Activated T-cell treated with anti-CD3 and anti-CD28 coated beads for 48 hours (primary cell): Measurements from ENCODE around the gene STING1.
A peak's percentile ranks its signal among the peaks of the same experiment; 100 is the strongest.

Experiments
- DNase-seq: peaks from one replicate; pipeline ENCODE4 v3.0.0-alpha.2; 2020; ENCODE audit warnings: low read depth

Gene STING1

DNA sequence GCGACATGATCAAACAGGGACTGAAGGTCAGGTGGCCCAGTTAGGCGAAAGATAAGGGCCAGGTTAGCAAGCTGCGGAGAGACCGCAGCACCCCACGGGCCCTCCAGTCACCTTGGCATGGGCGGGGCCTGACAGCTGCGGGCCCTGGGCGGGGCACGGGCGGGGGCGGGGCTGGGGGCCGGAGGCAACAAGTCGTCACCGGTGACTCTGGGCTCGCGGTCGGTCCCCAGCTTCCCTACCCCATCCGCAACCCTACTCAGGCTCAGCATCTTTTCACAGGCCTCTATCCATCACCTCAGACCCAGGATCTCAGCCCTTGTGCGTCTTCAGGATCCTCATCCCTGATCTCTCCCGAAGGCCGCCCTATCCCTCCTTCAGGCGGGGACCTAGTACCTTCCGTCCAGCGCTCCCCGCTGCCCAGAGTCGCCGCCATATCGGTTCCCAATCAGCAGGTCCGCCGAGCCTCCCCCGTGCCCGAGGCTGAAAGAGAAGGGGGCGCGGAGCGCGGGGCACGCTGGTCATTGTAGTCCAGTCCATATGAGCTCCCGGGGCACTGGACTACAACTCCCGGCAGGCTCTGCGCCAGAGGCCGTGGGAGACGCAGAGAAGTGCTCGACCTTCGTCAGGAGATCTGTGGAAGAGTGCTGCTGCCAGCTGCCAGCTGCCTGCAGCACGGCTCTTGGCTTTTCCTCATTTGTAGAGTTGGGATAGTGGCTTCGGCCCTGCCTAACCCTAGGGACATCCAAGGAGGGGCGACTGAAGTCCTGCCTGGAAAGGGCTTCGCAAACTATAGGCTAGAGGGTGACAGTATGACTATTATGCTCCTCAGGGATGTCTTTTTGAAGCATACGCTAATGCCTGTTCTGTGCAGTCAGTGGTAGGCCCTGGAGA is 43.3 kb downstream of the STING1 start, which contains the start of gene DNAJC18:
TSS of gene DNAJC18 (minus strand) at position 513 of the 891 bp plus-strand sequence. CDS start at position 433, 80 bp downstream.
- peak; percentile 90 for DNase-seq

DNA sequence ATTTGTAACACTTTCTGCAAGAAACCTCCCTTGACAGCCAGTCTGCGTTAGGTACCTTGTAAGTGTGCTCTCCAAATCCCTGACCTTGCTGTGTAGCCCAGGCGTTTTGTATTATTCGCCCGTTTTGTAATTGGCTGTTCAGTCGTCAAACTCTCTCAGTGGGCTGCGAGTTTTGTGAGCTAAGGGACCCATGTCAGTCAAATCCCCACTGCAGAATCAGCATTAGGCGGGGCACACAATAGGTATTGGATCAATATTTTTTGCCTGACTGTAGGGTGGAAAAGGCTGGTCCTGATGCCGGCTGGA is 43.9 kb downstream of the STING1 start:
- no peak for DNase-seq

DNA sequence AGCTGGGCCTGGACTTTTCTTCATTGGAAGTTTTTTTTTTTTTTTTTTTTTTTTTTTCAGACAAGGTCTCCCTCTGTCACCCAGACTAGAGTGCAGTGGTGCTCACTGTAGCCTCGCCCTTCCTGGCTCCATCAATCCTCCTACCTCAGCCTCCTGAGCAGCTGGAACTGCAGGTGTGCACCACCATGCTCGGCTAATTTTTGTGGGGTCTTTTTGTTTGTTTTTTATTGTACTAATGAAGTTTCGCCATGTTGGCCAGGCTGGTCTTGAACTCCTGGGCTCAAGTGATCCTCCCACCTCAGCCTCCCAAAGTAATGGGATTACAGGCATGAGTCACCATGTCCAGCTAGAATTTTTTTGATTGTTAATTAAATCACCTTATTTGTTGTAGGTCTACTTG is 46.9 kb downstream of the STING1 start:
- DNase-seq = no peak

DNA sequence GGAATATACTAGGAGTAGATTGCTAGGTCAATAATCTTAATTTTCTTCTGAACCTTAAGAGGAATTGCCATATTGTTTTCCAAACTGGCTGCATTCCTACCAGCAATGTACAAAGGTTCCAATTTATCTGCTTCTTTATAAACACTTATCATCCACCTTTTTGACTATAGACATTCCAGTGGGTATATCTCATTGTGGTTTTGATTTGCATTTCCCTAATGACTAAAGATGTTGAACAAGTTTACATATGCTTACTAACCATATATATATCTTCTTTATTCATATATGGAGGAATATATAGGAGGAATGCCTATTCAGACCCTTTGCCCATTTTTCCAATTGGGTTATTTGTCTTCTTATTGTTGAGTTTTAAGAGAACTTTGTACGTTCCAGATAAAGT is 50.9 kb downstream of the STING1 start:
- no peak for DNase-seq

DNA sequence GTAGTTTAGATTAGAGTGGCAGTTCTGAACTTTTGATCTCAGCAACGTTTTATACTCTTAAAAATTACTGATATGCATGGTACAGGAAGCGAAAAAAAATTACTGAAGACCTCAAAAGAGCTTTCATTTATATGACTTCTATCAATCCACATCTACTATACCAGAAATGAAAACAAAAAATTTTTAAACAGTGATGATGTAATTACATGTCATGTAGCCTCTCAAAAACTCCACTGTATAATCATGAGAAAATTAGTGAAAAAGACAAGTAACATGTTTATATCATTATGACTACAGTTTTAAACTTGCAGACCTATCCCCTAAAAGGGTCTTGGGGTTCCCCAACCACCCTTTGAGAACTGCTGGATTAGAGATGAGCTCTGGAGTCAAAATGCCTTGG is 52.5 kb downstream of the STING1 start:
- no peak for DNase-seq

DNA sequence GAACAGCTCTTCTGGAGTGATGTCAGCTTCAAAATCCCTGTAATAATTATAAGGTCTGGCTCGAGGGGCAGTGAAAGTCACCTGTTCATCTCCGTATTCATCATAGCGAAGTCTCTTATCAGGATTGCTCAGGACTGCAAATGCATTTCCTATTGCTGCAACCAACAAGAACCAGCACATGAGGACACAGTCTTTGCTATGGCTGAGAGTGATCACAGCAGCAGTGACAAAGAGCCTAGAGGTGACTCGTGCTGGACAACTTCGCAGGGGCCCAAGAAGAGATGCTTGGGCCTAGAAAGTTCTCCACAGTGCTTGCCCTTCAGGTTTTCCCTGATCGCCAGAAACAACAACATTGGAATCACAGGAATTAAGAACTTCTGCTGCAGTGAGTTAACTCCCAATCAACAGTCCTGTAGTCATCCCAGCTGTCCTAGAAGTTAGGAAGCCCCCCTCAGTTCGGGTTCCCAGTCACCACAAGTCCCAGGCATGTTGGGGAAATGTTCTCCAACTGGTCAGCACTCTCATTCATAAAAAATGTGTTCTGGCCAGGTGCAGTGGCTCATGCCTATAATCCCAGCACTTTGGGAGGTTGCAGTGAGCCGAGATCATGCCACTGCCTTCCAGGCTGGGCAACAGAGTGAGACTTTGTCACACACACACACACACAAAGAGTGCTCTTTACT is 56.2 kb downstream of the STING1 start:
- no peak for DNase-seq
